D721Med (cell line): Measurements from ENCODE around the gene CROT.

Source experiments
- DNase-seq: peaks from one replicate; pipeline ENCODE4 v3.0.0; 2011; ENCODE audit warnings: low spot score; ENCODE audit not compliant: insufficient read length
- FAIRE-seq: peaks from 2 replicates; lab custom pipeline; 2011; peaks lifted over from hg19 to GRCh38; lab: Jason Lieb, UNC
- TF ChIP-seq, protein P1 (sequence below): IDR thresholded peaks from 2 replicates; pipeline ENCODE4 v1.5.1; 2012; ENCODE audit warnings: mild to moderate bottlenecking, control low read depth; ENCODE audit not compliant: insufficient read depth; ENCODE audit errors: missing control alignments

Gene CROT, protein sequence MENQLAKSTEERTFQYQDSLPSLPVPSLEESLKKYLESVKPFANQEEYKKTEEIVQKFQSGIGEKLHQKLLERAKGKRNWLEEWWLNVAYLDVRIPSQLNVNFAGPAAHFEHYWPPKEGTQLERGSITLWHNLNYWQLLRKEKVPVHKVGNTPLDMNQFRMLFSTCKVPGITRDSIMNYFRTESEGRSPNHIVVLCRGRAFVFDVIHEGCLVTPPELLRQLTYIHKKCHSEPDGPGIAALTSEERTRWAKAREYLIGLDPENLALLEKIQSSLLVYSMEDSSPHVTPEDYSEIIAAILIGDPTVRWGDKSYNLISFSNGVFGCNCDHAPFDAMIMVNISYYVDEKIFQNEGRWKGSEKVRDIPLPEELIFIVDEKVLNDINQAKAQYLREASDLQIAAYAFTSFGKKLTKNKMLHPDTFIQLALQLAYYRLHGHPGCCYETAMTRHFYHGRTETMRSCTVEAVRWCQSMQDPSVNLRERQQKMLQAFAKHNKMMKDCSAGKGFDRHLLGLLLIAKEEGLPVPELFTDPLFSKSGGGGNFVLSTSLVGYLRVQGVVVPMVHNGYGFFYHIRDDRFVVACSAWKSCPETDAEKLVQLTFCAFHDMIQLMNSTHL

DNA sequence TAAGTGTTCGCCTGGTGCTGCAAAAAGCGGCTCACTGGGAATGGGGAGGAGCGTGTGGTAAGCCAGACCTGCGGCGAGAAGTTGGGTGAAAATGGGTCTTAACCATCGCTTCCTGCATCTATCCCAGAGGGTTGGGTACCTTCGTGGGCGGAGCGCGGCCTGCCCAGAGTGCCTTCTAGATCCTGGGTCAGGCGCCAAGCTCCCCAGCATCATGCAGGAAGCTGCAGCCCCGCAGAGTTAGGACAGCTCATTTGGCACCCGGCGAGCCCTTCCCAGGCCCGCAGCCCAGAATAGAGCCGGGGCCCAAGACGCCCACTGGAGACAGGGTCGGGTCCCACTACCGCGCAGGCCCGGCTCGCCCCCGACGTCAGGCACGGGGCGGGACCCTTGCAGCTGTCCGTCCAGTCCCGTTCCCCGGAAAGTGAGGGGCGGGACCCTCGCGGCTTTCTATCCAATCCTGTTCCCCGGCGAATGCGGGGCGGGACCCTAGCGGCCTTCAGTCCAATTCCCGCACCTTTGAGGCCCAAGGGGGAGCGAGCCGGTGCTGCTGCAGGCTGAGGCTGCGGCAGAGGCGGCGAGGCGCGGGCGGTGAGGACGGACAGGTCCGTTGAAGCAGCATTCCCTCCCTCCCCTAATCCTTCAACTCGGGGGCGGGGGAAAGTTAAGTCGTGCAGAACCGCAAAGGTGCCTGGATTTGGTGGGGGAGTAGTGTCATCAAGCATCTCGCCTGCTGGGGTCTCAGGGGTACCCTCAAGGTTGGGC is at the start of gene CROT:
Gene CROT (plus strand): TSS at position 499 of the 762 bp plus-strand sequence. CDS start 3,405 bp downstream, outside the sequence.
- no peak for FAIRE-seq
- peak; percentile 41 for DNase-seq
- TF ChIP-seq, protein P1, sequence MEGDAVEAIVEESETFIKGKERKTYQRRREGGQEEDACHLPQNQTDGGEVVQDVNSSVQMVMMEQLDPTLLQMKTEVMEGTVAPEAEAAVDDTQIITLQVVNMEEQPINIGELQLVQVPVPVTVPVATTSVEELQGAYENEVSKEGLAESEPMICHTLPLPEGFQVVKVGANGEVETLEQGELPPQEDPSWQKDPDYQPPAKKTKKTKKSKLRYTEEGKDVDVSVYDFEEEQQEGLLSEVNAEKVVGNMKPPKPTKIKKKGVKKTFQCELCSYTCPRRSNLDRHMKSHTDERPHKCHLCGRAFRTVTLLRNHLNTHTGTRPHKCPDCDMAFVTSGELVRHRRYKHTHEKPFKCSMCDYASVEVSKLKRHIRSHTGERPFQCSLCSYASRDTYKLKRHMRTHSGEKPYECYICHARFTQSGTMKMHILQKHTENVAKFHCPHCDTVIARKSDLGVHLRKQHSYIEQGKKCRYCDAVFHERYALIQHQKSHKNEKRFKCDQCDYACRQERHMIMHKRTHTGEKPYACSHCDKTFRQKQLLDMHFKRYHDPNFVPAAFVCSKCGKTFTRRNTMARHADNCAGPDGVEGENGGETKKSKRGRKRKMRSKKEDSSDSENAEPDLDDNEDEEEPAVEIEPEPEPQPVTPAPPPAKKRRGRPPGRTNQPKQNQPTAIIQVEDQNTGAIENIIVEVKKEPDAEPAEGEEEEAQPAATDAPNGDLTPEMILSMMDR, result no peak

DNA sequence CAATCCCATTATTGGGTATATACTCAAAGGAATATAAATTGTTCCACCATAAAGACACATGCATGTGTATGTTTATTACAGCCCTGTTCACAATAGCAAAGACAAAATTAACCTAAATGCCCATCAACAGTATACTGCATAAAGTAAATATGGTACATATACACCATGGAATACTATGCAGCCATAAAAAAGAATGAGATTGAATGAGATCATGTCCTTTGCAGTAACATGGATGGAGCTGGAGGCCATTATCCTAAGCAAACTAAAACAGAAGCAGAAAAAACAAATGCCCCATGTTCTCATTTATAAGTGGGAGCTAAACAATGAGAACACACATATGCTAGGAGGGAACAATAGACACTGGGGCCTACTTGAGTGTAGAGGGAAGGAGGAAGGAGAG is 44.7 kb upstream of the CROT start:
- DNase-seq (no peak), FAIRE-seq (no peak)
- TF ChIP-seq, protein P1, result no peak

DNA sequence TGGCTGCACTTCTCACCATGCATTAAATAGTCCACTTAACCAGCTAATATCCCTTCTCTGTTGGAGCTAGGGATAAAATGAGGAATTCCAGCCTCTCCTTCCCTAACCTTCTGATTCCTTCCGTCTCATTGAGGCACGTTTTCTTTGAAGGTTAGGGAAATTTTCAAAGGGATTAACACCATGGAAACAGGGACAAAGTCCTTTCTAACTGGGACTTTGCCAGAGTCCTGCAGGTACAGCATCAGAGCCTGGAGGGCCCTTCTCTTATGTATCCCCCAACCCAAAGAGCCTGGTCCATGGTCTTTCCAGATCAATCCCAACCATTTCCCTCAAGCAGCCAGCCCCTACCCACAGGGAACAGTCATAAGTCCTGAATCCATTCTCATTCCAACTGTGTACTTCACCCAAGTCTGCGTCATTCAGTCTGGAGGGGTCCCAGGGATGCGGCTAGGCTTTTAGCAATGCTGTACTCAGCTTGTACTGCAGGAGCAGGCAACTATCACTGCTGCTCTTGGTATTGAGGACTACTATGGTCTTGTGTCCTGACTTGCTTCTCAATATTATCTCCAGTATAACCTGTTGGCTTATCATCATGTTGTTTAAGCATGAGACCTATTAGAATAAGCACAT is 34.6 kb upstream of the CROT start:
- FAIRE-seq, result no peak
- TF ChIP-seq, protein P1, result no peak
- DNase-seq, result no peak

DNA sequence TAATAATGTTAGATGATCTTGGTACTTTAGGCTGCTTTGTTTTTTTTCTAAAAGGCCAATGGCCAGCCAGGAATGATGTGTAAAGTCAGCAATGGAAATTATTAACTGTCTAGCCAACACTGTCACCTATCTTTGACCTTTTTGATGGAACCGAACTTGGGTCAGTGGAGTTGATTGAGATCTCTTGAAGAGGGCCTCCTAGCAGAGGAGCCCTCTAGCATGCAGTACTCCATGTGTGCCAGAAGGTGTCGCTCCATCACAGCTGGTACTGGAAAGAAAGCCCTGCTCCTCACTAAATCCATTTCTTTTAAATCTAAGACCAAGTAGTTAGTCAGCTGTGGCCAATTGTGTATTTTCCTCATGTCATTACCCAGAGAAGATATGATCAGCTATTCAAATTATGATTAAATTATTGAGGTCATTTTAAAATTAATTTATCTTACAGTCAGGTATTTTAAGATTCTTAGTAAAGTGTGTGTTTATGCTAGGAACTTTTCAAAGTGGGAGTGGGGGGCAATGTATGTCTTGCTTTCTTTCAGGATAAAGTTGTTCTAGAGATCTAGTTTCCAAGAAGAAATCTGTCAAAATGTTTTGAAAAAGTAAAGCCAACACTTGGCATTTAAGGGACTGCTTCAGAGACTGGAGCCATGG is 33.1 kb upstream of the CROT start:
- TF ChIP-seq, protein P1, result peak; percentile 72
- peak; percentile 46 for FAIRE-seq
- DNase-seq, result peak; percentile 22

DNA sequence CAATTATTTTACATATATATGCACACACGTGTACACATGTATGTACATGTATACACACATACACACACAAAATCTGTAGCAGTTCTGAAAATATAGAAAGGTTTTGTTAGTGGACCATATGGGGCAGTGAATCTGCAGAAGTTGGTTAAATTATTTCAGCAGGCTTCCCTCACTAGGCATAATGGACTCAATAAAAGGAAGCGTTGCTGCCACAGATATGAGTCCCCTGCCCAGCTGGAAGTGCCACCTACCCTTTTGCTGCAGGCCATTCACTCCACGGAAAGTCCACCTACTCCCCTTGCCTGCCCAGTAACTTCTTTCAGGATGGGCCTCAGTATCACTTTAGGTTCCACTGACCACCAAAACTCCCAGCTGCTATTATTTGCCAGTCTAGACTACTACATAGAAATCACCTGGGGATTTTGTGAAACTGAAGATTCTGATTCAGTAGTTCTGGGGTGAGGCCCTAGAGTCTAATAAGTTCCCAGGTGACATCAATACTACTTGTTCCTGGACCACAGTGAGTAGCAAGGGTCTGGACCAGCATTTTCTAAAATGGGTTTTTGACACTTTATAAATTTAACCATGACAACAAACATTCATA is 29.3 kb upstream of the CROT start:
- FAIRE-seq (no peak), DNase-seq (no peak)
- TF ChIP-seq, protein P1, result no peak
